ENCODE measurements around the gene RTN4R.

RTN4R gene

GRCh38 chr22:20240900-20241299 is 27.2 kb downstream of the RTN4R start:
- H3K4me1 Mint-ChIP-seq (ENCODE audit: low read depth), result peaks cover 23% of the 10 kb centered on the region

DNA sequence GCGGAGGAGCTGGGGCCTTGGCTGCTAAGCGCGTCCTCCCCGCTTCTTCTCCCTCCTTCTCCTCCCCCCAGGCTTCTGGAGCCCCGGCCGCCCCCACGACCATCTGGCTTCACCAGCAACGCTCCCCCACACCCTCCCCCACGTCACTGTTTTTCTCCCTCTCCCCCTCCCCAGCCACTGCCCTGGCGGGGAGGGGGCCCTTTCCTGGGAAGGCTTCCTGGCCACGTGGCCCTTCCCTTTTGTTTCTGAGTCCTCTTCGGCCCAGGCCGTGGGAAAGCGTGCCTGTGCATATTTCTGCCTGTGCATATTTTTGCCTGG is 27.7 kb downstream of the RTN4R start:
- Mint-ChIP-seq H3K4me1 (ENCODE audit: low read depth) (peaks cover 18% of the 10 kb centered on the region), H3K27me3 (ENCODE audit: low read depth) (no peaks in the 10 kb centered on the region), H3K4me3 (no peak overlapping the region), H3K27ac (no peak overlapping the region), H3K9me3 (no peaks in the 10 kb centered on the region), H3K36me3 (ENCODE audit: low read depth) (no peaks in the 10 kb centered on the region)

More at GRCh38 chr22:20240900-20241299, 27.2 kb downstream of the RTN4R start:
- H3K9me3 Mint-ChIP-seq, result no peaks in the 10 kb centered on the region
- no peaks in the 10 kb centered on the region for H3K36me3 Mint-ChIP-seq (ENCODE audit: low read depth)
- H3K27me3 Mint-ChIP-seq (ENCODE audit: low read depth), result no peaks in the 10 kb centered on the region
- no peak overlapping the region for H3K27ac Mint-ChIP-seq
- no peak overlapping the region for H3K4me3 Mint-ChIP-seq

DNA sequence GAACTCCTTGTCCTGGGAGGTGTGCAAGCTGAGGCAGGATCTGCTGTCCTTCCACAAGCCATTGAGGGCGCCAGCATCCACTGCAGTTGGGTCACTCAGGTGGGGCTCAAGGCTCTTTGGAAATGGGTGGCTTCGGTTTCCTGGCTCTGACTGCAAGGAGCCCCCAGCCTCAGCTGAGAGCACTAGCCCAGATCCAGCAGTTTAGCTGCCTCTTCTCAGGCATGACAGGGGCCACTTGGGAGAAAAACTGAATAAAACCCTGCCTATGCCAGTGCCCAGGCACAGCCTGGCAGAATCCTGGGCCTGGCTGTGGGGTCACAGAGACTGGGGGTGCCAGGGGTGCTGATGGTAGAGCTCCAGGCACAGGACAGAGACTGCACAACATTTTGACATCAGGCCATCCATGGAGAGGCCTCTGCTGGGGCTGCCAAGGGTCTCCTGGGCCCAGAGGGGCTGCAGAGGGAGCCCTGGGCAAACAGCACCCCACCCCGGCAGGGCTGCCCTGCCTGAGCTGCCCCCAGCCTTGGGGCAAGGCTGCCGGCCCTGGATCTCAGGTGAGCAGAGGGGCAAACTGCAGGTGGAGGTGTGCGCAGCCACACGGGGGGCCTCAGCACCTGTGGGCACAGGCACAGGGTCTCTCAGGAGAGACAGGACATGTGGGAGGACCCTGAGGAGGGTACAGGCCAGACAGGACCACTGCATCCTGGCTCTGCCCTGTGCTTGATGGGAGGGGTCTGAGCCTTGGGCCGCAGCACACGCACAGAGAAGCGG is 28.3 kb downstream of the RTN4R start:
- peak overlapping the region; percentile 20 for H3K27ac Mint-ChIP-seq
- H3K4me1 Mint-ChIP-seq (ENCODE audit: low read depth), result peaks cover 14% of the 10 kb centered on the region
- H3K36me3 Mint-ChIP-seq (ENCODE audit: low read depth), result no peaks in the 10 kb centered on the region
- H3K9me3 Mint-ChIP-seq, result no peaks in the 10 kb centered on the region
- H3K27me3 Mint-ChIP-seq (ENCODE audit: low read depth), result no peaks in the 10 kb centered on the region
- H3K4me3 Mint-ChIP-seq, result no peak overlapping the region

GRCh38 chr22:20238901-20239675 is 29.0 kb downstream of the RTN4R start:
- Mint-ChIP-seq H3K36me3 (ENCODE audit: low read depth) (no peaks in the 10 kb centered on the region), H3K4me1 (ENCODE audit: low read depth) (peaks cover 10% of the 10 kb centered on the region), H3K4me3 (no peak overlapping the region), H3K27me3 (ENCODE audit: low read depth) (no peaks in the 10 kb centered on the region), H3K27ac (peak overlapping the region; percentile 68), H3K9me3 (no peaks in the 10 kb centered on the region)

GRCh38 chr22:20238536-20238900 is 29.6 kb downstream of the RTN4R start:
- Mint-ChIP-seq H3K27ac (peak overlapping the region; percentile 68), H3K27me3 (ENCODE audit: low read depth) (no peaks in the 10 kb centered on the region), H3K36me3 (ENCODE audit: low read depth) (no peaks in the 10 kb centered on the region), H3K9me3 (no peaks in the 10 kb centered on the region), H3K4me1 (ENCODE audit: low read depth) (peaks cover 4% of the 10 kb centered on the region), H3K4me3 (no peak overlapping the region)

DNA sequence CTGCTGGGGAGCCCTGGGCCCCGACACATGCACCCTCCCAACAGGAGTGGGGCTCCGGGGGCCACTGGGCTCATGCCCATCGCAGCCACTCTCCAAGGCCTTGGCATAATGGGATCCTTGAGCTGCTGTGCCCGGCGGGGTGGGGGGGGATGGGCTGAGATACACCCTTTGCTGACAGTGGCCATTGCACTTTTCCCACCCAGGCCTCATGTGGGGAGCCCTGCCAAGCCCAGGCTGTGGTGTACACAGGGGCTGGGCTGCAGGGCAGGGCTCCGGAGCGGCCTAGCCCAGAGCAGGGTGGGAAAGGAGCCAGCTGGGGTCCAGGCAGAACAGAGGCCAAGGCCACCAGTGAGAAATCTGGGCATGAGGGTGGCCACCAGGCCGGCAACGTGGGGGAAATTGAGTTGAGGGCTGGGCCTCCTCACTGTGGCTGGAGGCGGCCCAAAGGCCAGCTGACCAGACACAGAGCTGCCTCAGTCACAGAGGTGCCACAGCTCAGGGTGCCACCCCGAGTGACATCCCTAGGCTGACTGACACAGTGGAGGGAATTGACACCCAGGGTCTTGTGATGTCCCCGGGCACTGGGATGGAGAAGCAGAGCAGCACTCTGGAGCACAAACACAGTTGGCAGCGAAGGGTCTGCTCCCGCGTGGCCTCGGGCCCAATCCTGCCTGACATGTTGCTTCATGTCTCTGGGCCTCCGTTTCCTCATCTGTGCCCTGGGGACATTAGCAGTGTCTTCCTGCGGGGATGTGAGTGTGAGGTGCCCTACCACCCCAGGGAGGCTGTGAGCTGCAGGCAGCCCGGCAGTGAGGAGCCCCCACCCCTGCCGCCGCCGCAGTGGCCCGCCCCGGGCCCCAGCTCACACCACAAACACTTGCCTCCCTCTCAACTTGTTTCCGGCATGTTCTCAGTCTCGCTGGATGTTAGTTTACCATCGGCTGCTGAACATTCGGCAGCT is 30.4 kb downstream of the RTN4R start:
- peaks cover 3% of the 10 kb centered on the region for H3K4me1 Mint-ChIP-seq (ENCODE audit: low read depth)
- H3K36me3 Mint-ChIP-seq (ENCODE audit: low read depth), result no peaks in the 10 kb centered on the region
- H3K27ac Mint-ChIP-seq, result no peak overlapping the region
- H3K4me3 Mint-ChIP-seq, result no peak overlapping the region
- H3K27me3 Mint-ChIP-seq (ENCODE audit: low read depth), result no peaks in the 10 kb centered on the region
- no peaks in the 10 kb centered on the region for H3K9me3 Mint-ChIP-seq

GRCh38 chr22:20236052-20236717 is 31.9 kb downstream of the RTN4R start:
- Mint-ChIP-seq H3K9me3 (no peaks in the 10 kb centered on the region), H3K4me1 (ENCODE audit: low read depth) (no peaks in the 10 kb centered on the region), H3K27me3 (ENCODE audit: low read depth) (no peaks in the 10 kb centered on the region), H3K4me3 (no peak overlapping the region), H3K36me3 (ENCODE audit: low read depth) (no peaks in the 10 kb centered on the region), H3K27ac (no peak overlapping the region)

DNA sequence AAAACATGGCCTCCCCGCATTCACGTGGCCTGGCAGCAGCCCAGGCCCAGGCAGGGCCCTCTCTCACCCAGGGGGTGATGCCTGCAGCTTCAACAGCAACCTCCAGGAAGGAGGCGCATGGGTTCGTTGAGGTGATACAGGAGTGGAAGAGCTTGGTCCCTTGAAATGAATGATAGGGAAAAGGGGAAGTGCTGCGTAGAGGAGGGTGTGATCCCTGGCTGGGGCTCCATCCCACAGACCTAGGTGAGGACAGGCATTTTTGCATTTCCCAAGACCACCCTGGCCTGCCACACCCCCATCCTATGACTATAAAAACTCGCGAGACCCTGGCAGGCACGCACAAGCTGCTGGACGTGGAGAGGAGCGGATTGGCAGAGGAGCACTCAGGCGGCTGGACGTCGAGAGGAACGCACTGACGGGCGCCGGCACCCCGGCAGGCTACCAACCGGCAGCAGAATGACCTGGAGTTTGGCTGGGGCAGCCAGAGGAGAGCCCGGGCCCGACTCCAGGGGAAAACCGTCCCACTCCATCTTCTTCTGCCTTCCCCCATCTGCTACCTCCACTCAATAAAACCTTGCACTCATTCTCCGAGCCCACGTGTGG is 32.6 kb downstream of the RTN4R start:
- Mint-ChIP-seq H3K27ac (no peak overlapping the region), H3K36me3 (ENCODE audit: low read depth) (no peaks in the 10 kb centered on the region), H3K27me3 (ENCODE audit: low read depth) (no peaks in the 10 kb centered on the region), H3K9me3 (no peaks in the 10 kb centered on the region), H3K4me3 (no peak overlapping the region), H3K4me1 (ENCODE audit: low read depth) (no peaks in the 10 kb centered on the region)

DNA sequence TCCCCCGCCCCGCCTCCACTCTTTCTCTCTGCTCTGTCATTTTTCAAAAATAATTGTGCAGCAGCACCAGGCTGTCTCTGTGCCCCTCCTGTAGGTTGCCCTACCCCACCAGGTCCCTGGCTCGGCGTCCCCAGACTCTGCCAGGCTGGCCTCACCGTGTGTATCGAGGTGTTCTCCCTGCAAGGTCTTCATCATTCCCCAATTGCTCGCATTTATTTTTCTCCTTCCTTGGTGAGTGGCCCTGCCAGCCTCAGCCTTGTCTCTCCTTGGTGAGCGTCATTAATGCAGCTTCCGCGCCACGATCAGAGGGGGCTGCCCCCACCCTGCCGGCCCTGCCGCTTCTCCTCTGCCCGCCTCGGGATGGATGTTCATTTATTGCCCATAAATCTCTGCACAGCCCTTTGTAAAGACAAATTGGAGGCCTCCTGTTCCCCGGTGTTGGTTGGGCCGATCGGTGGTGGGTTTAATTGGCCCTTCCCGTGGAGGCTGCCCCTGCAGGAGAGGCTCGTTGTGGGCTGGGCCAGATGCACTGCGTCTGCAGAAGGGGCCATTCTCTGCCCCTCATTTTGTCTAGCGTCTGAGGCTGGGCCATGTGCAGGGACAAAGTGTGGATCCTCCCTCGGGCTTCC is 33.2 kb downstream of the RTN4R start:
- H3K27ac Mint-ChIP-seq, result no peak overlapping the region
- no peaks in the 10 kb centered on the region for H3K36me3 Mint-ChIP-seq (ENCODE audit: low read depth)
- no peaks in the 10 kb centered on the region for H3K27me3 Mint-ChIP-seq (ENCODE audit: low read depth)
- H3K4me1 Mint-ChIP-seq (ENCODE audit: low read depth), result no peaks in the 10 kb centered on the region
- no peaks in the 10 kb centered on the region for H3K9me3 Mint-ChIP-seq
- no peak overlapping the region for H3K4me3 Mint-ChIP-seq

DNA sequence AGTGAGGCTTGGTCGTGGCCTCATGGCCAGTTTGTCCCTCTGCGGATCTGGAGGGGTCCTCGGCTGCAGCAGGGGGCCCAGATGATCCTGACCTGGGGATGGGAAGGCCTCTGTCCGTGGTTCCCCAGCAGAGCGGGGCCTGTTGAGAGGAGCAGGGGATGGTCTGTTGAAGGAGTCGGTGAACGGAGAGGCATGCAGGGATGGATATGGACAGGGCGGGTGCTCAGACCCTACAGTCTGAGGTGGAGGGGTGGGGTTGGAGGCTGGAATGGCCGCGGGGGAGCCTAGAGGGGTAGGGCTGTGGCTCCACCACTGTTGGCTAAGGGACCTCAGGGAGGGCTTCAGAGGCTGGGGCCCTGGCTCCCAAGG is 33.8 kb downstream of the RTN4R start:
- no peaks in the 10 kb centered on the region for H3K4me1 Mint-ChIP-seq (ENCODE audit: low read depth)
- no peaks in the 10 kb centered on the region for H3K27me3 Mint-ChIP-seq (ENCODE audit: low read depth)
- no peak overlapping the region for H3K4me3 Mint-ChIP-seq
- H3K9me3 Mint-ChIP-seq, result no peaks in the 10 kb centered on the region
- no peak overlapping the region for H3K27ac Mint-ChIP-seq
- no peaks in the 10 kb centered on the region for H3K36me3 Mint-ChIP-seq (ENCODE audit: low read depth)

- no peak overlapping the region for H3K27ac Mint-ChIP-seq
- no peaks in the 10 kb centered on the region for H3K27me3 Mint-ChIP-seq (ENCODE audit: low read depth)
- no peaks in the 10 kb centered on the region for H3K9me3 Mint-ChIP-seq
- H3K36me3 Mint-ChIP-seq (ENCODE audit: low read depth), result no peaks in the 10 kb centered on the region
- H3K4me3 Mint-ChIP-seq, result no peak overlapping the region
- H3K4me1 Mint-ChIP-seq (ENCODE audit: low read depth), result no peaks in the 10 kb centered on the region
Measured at GRCh38 chr22:20233351-20234313, 34.5 kb downstream of the RTN4R start.

- Mint-ChIP-seq H3K27me3 (ENCODE audit: low read depth) (no peaks in the 10 kb centered on the region), H3K27ac (no peak overlapping the region), H3K4me1 (ENCODE audit: low read depth) (no peaks in the 10 kb centered on the region), H3K4me3 (no peak overlapping the region), H3K9me3 (no peaks in the 10 kb centered on the region), H3K36me3 (ENCODE audit: low read depth) (no peaks in the 10 kb centered on the region)
Measured at GRCh38 chr22:20232781-20233180, 35.3 kb downstream of the RTN4R start.

DNA sequence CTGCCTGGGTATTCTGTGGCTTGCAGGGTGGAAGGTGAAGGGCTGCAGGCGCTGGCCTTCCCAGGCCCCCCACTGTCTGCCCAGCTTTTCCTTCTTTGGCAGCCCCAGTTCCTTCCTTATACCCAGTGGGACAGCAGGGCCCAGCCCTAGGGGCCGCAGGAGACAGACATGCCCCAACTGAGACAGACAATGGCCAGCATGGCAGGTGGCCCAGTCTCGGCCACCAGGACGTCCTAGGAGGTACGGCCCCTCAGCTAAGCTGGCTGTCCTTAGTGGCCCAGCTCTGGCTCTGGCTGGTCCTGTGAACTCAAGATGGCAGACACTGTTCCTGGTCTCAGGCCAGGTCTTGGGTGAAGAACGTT is 35.9 kb downstream of the RTN4R start:
- H3K27me3 Mint-ChIP-seq (ENCODE audit: low read depth), result no peaks in the 10 kb centered on the region
- H3K9me3 Mint-ChIP-seq, result no peaks in the 10 kb centered on the region
- H3K27ac Mint-ChIP-seq, result no peak overlapping the region
- H3K4me1 Mint-ChIP-seq (ENCODE audit: low read depth), result no peaks in the 10 kb centered on the region
- no peak overlapping the region for H3K4me3 Mint-ChIP-seq
- no peaks in the 10 kb centered on the region for H3K36me3 Mint-ChIP-seq (ENCODE audit: low read depth)

Measured in T-helper 1 cell treated with Interleukin-12 subunit alpha and Interleukin-12 subunit beta and Interleukin-4 antibody, amounts not matched to agents 30 μg/mL and 1 μg/mL, for 36 hours (primary cell).